ENCODE data around the gene NHLRC2.
"Not testable (repeated sequence)": the region's sequence is repeated elsewhere in the genome, so short reads cannot be mapped to it uniquely, and the experiment has no call there.

NHLRC2 gene

DNA sequence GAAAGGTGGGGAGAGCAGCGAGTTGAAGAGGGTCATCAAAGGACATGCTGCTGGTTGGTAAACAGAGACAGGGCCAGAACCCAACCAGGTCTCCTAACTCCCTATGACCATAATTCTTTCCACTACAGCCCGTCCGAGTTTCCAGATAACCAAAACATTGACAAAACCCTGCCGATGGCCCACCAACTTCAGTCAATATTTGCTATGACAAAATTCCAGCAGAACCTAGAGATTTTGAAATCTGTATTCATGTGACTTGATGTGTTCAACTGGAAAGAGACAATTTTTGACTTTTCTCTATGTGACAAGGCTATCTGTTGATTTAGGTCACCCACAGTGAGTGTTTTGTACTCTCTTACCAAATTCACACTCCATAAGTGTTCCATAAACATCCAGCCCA lies 86.7 kb downstream of the NHLRC2 start:
- no peak for DNase-seq (ENCODE audit: low read depth in 2 of 2)

DNA sequence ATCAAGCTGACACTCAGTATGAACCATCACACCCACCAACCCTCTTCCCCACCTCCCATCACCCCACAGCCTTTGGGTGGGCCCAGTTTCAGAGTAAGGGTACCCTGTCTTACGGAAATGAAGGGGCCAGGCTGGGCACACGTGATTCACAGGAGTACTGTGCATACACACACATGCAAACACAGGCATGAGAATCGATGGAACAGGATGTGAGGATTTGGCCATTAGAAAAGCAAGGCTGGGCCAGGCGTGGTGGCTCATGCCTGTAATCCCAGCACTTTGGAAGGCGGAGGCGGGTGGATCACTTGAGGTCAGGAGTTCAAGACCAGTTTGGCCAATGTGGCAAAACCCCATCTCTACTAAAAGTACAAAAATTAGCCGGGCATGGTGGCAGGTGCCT lies 88.7 kb downstream of the NHLRC2 start:
- not testable (repeated sequence) for DNase-seq (ENCODE audit: low read depth in 2 of 2)

DNA sequence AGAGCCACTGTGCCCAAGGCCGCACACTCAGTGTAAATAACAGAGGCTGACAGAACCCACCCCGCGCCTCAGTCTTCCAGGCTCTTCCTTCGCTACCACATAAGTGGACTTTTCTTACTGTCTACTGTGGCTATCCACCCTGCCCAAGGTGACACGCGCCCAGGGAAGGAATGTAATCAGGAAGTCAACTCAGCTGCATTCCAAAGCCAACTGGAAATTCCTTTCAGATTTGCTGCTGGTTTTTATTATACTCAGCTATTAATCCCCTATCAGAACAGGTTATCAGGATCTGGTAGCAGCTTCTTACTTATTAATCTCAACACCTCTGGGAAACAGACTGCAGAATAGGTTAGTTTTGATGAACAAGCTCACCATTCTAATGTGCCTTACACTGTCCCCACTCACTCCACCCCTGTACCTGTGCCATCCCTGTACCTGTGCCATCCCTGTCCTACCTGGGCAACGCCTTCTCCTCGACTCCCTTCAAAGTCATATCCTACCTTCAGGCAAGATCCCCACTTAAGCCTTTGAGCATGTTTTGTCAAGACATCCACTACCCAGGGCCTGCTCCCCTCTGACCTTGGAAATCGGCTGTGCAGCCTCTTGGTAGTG lies 90.7 kb downstream of the NHLRC2 start:
- DNase-seq (ENCODE audit: low read depth in 2 of 2): peak; percentile 21 to 24

DNA sequence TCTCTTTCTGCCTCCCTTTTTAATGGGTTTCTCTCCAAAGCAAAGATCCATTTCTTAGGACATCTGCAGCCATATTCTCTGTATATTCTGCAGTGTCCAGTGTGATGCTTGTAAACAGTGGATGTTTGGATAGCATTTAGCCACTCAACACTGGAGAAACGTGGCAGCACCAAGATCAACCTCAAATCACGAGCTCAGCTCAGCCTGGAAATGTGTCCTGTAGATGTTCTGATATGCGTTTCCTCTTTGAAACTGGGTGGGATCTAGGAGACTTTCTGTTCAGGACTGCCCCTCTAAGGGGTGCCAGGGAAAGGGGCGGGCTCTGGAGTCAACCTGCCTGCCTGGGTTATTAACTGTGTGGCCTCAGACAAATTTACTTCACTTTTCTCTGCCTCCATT lies 91.2 kb downstream of the NHLRC2 start:
- no peak for DNase-seq (ENCODE audit: low read depth in 2 of 2)

DNA sequence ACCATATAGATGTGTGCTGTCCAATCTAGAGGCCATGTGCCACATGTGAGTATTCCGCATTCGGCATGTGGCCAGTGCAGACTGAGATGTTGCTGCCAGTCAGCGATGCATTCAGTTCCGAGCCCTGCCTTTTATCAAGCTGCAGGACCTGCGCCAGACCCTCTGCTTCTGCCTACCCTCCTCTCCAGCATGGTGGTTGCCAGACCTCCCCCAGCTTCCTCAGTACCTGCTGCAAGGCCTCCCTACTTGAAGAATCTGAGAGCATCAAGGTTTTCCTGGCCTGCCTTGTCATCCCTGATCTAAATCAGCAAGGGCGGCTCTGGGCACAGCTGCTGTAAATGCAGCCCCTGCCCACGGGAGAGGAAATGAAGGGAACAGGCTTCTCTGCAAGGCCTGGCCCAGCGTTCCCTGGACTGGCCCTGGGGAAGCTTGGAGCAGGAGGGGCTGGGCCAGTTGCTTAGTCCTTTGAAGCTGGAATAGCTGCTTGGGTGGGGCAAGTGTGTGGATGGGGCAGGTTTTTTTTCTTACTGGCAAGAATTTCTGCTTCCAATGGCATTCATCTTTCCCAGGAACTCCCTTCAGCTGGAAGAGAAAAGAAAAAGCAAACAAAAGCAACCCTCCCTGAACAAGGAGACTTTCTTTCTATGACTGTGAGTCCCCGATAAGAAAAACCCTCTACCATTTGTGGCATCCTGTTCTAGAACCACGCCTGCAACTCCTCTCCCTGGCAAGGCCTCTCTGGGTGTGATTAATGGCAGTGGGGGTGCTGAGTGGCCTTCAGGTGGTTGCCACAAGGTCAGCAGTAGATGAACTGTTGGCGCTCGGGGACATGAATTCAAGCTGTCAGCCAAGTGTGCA lies 93.0 kb downstream of the NHLRC2 start:
- DNase-seq (ENCODE audit: low read depth in 2 of 2): no peak

DNA sequence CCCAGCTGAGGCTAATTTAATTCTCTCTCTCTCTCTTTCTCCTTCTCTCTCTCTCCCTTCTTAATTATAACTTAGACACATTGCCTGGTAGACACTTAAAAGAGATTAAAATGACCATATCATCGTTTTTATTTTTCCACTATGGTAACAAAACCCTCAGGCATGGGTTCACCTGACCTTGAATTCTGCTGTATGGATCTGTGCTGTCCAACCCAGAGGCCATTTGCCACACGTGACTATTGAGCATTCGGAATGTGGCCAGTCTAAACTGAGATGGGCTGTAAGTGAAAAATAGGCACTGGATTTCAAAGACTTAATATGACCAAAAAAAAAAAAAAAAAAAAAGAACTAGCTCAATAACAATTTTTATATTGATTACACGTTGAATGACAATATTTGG lies 93.6 kb downstream of the NHLRC2 start:
- DNase-seq (ENCODE audit: low read depth in 2 of 2): no peak

DNA sequence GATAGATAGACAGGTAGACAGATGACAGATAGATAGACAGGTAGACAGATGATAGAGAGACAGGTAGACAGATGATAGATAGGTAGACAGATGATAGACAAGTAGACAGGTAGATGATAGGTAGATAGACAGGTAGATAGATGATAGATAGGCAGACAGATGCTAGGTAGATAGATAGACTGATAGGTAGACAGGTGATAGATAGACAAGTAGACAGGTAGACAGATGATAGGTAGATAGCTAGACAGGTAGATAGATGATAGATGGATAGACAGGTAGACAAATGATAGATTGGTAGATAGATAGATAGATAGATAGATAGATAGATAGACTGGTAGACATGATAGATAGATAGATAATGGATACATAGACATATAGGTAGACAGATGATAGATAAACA lies 95.8 kb downstream of the NHLRC2 start:
- DNase-seq (ENCODE audit: low read depth in 2 of 2): no peak

DNA sequence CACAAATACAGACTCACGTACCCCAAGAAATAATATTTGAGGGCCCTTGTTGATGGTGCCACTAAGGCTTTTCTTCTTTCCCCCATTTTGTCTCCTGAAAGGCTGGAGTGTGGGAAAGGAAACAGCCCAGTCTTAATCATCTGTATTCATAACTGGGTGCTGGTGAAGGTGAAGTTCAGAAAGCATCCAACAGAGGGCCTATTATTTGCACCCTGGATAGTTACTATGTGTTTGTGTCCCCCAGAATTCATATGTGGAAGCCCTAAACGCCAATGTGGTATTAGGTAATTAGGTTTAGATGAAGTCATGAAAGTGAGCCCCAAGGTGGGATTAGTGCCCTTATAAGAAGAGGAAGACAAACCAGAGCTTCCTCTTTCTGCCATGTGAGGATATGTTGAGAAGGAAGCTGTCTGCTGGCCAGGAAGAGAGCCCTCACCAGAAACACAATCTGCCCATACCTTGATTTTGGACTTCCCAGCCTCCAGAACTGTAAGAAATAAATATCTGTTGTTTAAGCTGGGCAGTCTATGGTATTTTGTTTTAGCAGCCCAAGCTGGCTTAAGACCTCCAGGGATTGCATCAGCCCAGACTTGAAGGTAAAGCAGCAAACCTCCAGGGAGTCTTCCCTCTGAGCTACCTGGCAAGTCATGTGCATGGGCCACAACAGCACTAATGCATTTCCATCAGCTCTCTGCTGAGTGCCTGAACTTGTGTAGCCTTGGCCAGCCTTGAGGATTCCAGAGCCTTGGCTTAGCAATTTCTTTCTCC lies 99.2 kb downstream of the NHLRC2 start:
- DNase-seq (ENCODE audit: low read depth in 2 of 2): no peak

DNA sequence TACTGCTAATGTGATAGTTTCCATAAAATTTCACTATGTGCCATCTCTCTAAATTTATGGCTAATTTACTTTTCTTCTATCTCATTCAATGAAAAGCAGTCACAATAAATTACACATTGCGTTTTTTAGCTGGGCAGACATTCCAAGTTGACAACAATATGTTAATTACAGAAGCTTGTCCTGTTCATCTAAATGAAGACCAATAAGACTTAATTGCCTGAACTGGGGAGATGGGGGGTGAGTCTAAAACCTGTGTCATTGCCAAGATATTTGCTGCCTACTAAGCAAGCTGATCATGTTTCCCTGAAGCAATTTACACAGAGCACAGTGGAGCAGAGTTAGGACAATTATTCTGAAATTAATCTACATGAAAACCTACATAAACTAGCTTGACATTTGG lies 99.9 kb downstream of the NHLRC2 start:
- DNase-seq (ENCODE audit: low read depth in 2 of 2): no peak

DNA sequence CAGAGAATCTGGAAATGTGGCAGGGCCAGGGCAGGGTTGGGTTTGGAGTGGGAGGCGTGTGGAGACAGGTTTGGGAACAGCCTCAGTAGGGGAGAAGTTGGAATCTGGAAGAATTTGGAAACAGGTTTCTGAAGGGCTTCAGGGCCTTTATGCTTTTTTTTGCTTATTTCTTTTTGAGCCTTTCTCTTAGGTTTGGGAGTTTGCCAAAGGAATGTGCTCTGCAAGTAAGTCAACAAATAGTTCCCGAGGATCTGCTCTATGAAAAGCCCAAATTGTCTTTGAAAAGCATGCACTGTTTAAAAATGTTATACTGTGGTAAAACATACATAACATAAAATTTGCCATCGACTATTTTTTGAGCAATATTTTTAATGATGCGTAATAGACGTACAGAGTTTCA lies 102.6 kb downstream of the NHLRC2 start:
- DNase-seq (ENCODE audit: low read depth in 2 of 2): peak; percentile 67 to 74

DNA sequence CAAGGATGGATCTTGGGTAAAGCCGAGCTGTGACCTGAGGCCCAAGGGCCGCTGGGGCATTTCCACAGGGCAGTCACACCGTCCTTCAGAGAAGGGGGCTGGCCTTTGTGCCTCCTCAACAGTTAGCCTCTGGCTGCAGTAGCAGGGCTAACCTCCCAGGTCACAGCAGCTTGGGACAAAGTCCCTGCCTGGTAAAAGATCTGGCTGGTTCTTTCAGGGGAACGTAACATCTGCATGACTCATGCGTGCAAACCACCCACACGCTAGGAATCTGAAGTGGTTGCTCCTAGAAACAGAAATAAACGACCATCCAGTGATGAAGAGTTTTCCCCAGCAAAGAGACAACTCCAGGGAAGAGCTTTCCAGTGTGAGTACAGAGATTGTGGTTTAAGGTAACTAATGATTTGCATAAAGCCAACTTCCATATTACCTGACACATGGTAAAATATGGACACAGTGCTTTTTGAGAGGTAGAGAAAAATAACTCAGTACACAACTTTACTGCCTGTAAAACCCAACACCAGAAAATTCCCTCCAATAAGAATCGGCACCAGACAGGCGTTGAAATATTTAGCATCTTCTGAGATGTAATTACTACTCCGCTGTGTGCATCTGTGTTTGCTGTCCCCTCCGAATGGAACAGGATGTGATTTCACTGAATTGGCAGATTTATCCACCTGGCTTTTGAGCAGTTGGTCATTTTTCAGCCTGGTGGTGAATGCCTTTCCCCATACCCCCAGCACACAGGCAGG lies 104.3 kb downstream of the NHLRC2 start:
- DNase-seq (ENCODE audit: low read depth in 2 of 2): peak; percentile 64 to 66

DNA sequence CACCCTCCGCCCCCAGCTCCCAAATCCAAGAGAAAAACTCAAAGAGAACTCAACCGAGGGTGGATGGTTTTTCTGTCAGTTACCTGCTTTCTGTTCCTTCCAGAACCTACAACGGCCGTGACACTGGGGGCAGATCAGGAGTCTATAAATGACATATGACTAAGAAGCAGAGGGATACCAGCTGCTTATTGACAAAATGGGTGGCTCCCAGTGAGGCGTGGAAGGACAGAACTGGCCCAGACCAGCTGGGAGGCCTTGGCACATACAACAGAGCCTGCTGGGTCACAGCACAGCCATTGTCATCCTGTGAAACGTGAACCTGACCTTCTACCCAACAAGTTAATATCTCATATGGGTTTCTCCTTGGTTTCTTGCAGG lies 104.9 kb downstream of the NHLRC2 start:
- DNase-seq (ENCODE audit: low read depth in 2 of 2): no peak

DNA sequence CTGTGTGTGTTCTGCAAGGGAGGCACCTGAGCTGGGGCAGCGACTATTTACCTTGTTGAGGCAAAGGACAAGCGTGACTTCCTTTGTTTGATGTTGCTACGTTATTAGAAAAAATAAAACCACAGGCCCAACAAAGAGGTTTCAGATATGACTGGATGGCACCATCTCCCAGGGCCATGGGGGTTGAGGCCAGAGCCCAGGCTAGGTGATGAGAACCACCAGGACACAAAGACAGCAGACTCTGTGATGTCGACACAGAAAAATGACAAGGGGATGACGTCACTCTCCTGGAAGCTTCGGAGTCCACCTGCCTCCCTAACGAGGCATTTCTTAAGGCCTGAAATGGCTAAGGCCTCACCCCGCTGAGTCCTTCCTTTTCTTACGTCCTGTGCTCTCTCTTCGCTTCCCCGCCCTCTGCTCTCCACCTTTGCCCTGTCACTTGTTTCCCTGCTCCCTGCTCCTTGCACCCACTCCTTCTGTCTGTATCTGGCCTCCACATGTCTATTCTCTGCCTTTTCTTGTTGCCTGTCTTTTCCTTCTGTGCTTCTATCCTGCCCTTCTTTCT lies 106.2 kb downstream of the NHLRC2 start:
- DNase-seq (ENCODE audit: low read depth in 2 of 2): no peak

DNA sequence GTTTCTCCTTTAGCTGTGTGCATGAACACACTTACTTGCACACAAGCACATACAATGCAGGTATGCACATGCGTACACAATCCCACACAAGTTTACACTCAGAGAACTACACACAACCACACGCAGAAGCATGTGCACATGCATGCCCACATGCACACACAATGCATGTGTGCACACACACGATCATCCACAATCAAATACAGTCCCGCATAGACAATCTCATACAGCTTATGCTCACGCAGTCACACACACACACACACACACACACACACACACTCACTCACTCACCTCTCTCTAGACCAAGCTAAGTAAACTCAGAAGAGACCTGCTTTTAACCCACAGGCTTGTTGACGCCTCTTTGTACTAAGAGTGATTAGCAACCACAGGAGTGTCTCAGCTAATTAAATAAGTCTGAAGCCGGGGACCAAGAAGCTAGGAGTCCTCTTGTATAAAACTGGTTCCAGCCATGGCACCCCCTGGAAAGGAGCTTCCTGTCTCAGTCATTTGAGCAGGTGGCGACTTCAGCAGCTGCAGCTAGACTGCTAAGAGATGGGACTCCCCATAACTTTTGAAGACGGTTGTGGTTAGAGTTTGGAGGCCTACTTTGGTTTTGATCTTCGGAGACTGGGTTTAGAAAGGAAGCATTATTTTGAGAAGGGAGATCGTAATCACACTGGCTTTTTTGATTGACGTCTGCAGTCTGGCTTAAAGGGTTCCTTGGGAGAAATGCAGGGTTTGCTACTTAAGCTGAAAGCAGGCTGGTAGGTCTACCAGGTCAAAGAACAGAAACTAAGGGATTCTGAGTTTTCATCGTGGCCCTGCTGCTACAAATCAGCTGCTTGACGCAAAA lies 106.9 kb downstream of the NHLRC2 start:
- DNase-seq (ENCODE audit: low read depth in 2 of 2): no peak

DNA sequence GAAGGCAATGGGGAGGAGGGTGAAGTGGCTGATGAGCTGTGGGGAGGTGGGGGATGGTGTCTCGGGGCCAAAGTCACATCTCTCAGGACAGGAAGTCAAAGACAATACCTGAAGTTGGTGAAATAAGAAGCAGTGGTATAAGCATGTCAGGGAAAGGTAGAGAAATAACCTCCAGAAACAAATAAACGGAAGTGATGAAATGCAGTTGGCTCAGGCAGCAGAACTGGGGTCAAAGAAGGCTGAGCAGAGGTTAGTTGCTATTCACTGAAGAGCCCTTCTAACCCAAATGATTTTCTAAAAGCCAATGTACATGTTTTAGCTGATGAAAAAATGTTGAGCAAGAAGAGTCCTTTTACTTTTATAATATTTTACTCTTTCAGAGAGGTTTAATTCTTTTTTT lies 110.6 kb downstream of the NHLRC2 start:
- no peak for DNase-seq (ENCODE audit: low read depth in 2 of 2)

DNA sequence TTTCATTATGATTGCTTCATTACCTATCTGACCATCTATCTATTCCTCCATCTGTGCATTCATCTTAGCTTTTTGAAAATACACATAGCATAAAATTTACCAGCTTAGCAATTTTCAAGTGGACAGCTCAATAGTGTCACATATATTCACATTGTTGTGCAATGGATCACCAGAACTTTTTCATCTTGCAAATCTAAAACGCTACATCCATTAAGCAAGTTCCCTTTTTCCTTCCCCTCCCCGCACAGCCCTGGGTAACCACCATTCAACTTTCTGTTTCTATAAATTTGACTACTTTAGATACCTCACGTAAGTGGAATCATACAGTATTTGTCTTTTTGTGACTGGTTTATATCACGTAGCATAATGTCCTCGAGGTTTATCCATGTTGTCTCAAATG lies 111.2 kb downstream of the NHLRC2 start:
- DNase-seq (ENCODE audit: low read depth in 2 of 2): no peak

Data from fibroblast of skin of left biceps (primary cell).